Fibroblast of the aortic adventitia (primary cell): Measurements from ENCODE around the gene RAB4B. TPM values are rescaled to one million over a fixed set of nuclear protein-coding genes. Genes with fewer than 3 reads are reported as not detected.
A peak's percentile ranks its signal among the peaks of the same experiment; 100 is the strongest.

Source experiments
- DNase-seq: peaks from one replicate; pipeline ENCODE4 v3.0.0-alpha.2; 2010; ENCODE audit warnings: low read depth
- H3K4me3 ChIP-seq: 2 replicates; pipeline ENCODE4 v1.5.1; 2011; ENCODE audit warnings: low read depth, mild to moderate bottlenecking, control low read depth, low read length, moderate library complexity
- CTCF ChIP-seq: IDR thresholded peaks from 2 replicates; pipeline ENCODE4 v1.5.1; 2011; ENCODE audit warnings: mild to moderate bottlenecking, low read length, control low read depth, inconsistent platforms; ENCODE audit not compliant: insufficient read depth
- total RNA-seq: library from RNA; depleted of rRNA; stranded (reverse); fragments of >200 nt; gene quantifications from 2 replicates; pipeline ENCODE4 v1.2.3, GENCODE V29; 2012; ENCODE audit warnings: low replicate concordance

RAB4B gene
- total RNA-seq, 1 donor: 10.1 TPM

GRCh38 chr19:40739030-40739839, 38.8 kb upstream of the RAB4B start:
- no peak overlapping the region for H3K4me3 ChIP-seq
- TF ChIP-seq CTCF: no peak
- no peak for DNase-seq

GRCh38 chr19:40739871-40740703, 38.0 kb upstream of the RAB4B start:
- TF ChIP-seq CTCF: no peak
- DNase-seq: no peak
- H3K4me3 ChIP-seq: no peak overlapping the region

- peak; percentile 82 for DNase-seq
- no peak for TF ChIP-seq CTCF
- H3K4me3 ChIP-seq: no peak overlapping the region
These were observed 37.3 kb upstream of the RAB4B start for GRCh38 chr19:40740747-40741146.

- TF ChIP-seq CTCF: no peak
- no peak for DNase-seq
- H3K4me3 ChIP-seq: no peak overlapping the region
These were observed 36.3 kb upstream of the RAB4B start for GRCh38 chr19:40741527-40742390.

- DNase-seq: no peak
- TF ChIP-seq CTCF: no peak
- H3K4me3 ChIP-seq: no peak overlapping the region
These were observed 35.6 kb upstream of the RAB4B start for GRCh38 chr19:40742477-40742876.

- TF ChIP-seq CTCF: no peak
- no peak overlapping the region for H3K4me3 ChIP-seq
- DNase-seq: no peak
These were observed 35.2 kb upstream of the RAB4B start for GRCh38 chr19:40742886-40743285.
